GM23338 (cell line): ENCODE results near the gene IGF2BP2. TPM values are rescaled to one million over a fixed set of nuclear protein-coding genes. Genes with fewer than 3 reads are reported as not detected.

Source experiments
- ATAC-seq: fragments of 200-7000 bp; cut with Tn5 transposase; 3 replicates; pipeline ENCODE4 v1.9.1; 2020
- DNase-seq: peaks from one replicate; pipeline ENCODE4 v3.0.0-alpha.2; 2015; ENCODE audit warnings: low spot score
- H2AFZ ChIP-seq: fragments of 200-600 bp; sonication (generic); 2 replicates; pipeline ENCODE4 v1.8.0; 2016; ENCODE audit warnings: antibody characterized with exemption, mild to moderate bottlenecking, moderate library complexity
- H3F3A ChIP-seq: fragments of 200-600 bp; sonication (generic); replicated peaks from 2 replicates; pipeline ENCODE4 v1.8.0; 2017; ENCODE audit warnings: antibody characterized with exemption, mixed run types, low read depth
- H3K27ac ChIP-seq: fragments of 200-600 bp; sonication (generic); 2 replicates; pipeline ENCODE4 v1.6.1; 2016; ENCODE audit warnings: low read depth
- H3K27me3 ChIP-seq: fragments of 200-600 bp; sonication (generic); 2 replicates; pipeline ENCODE4 v1.8.0; 2016; ENCODE audit warnings: mild to moderate bottlenecking, mixed run types, moderate library complexity; ENCODE audit not compliant: insufficient read depth
- H3K36me3 ChIP-seq: fragments of 200-600 bp; sonication (generic); 2 replicates; pipeline ENCODE4 v1.8.0; 2016; ENCODE audit warnings: mild to moderate bottlenecking; ENCODE audit not compliant: insufficient read depth
- H3K4me1 ChIP-seq: fragments of 200-600 bp; sonication (generic); 2 replicates; pipeline ENCODE4 v1.8.0; 2016; ENCODE audit warnings: mild to moderate bottlenecking, moderate library complexity; ENCODE audit not compliant: insufficient read depth
- H3K4me2 ChIP-seq: fragments of 200-600 bp; sonication (generic); 2 replicates; pipeline ENCODE4 v1.7.1; 2017; ENCODE audit warnings: mixed run types
- H3K4me3 ChIP-seq: fragments of 200-600 bp; sonication (generic); 2 replicates; pipeline ENCODE4 v1.6.1; 2016; ENCODE audit warnings: mixed run types
- H3K79me2 ChIP-seq: fragments of 200-600 bp; sonication (generic); replicated peaks from 2 replicates; pipeline ENCODE4 v1.8.0; 2017; ENCODE audit warnings: mild to moderate bottlenecking; ENCODE audit not compliant: insufficient read depth
- H3K9me2 ChIP-seq: fragments of 200-600 bp; sonication (generic); 2 replicates; pipeline ENCODE4 v1.8.0; 2017; ENCODE audit not compliant: insufficient read depth
- H4K20me1 ChIP-seq: fragments of 200-600 bp; sonication (generic); replicated peaks from 2 replicates; pipeline ENCODE4 v1.8.0; 2017; ENCODE audit warnings: mild to moderate bottlenecking; ENCODE audit not compliant: insufficient read depth
- H3K27ac Mint-ChIP-seq: 2 replicates; pipeline ENCODE4 v1.8.0; 2020; ENCODE audit warnings: inconsistent platforms, mild to moderate bottlenecking, moderate library complexity, mixed read lengths
- H3K27me3 Mint-ChIP-seq: 3 replicates; pipeline ENCODE4 v1.8.0; 2022; ENCODE audit warnings: low read depth, mild to moderate bottlenecking, moderate library complexity, mixed read lengths, inconsistent platforms; ENCODE audit not compliant: insufficient read depth, poor library complexity
- H3K36me3 Mint-ChIP-seq: 3 replicates; pipeline ENCODE4 v1.8.0; 2021; ENCODE audit warnings: low read depth, mild to moderate bottlenecking, inconsistent platforms, moderate library complexity, mixed read lengths
- H3K4me1 Mint-ChIP-seq: 3 replicates; pipeline ENCODE4 v1.8.0; 2020; ENCODE audit warnings: mild to moderate bottlenecking, inconsistent platforms, mixed read lengths
- H3K4me3 Mint-ChIP-seq: 3 replicates; pipeline ENCODE4 v1.8.0; 2021; ENCODE audit warnings: moderate library complexity, mild to moderate bottlenecking, inconsistent platforms, mixed read lengths
- H3K9me3 Mint-ChIP-seq: 3 replicates; pipeline ENCODE4 v1.8.0; 2020; ENCODE audit warnings: moderate library complexity, mild to moderate bottlenecking, inconsistent platforms, mixed read lengths
- JUNB ChIP-seq: IDR thresholded peaks from one replicate; pipeline ENCODE4 v1.6.1; 2016; ENCODE audit warnings: antibody characterized with exemption; ENCODE audit not compliant: unreplicated experiment
- POLR2AphosphoS5 ChIP-seq: IDR thresholded peaks from 2 replicates; pipeline ENCODE4 v1.6.1; 2016; ENCODE audit warnings: antibody characterized with exemption, low read depth
- polyA plus RNA-seq: library from polyadenylated mRNA; unstranded; fragments of >200 nt; fragmentation: Nextera tagmentation; extraction: Ambion mirVana; gene quantifications from 2 replicates; pipeline ENCODE4 v1.2.1, GENCODE V29; 2016
- total RNA-seq: library from RNA; depleted of rRNA; stranded (reverse); fragments of >200 nt; shearing (Covaris generic); gene quantifications from 2 replicates; pipeline ENCODE4 v1.2.3, GENCODE V29; 2014
- TF ChIP-seq, protein P1 (sequence below): IDR thresholded peaks from 2 replicates; pipeline ENCODE4 v1.6.1; 2016; ENCODE audit warnings: antibody characterized with exemption
- TF ChIP-seq, protein P2 (sequence below), 2 experiments: fragments of 200-600 bp in 1 of 2; sonication (generic) in 1 of 2; conservative IDR thresholded peaks; 2 replicates each; pipeline versions ENCODE4 v1.5.1 to v1.6.1; 2016 to 2017; ENCODE audit warnings: antibody characterized with exemption in 2 of 2, low read depth in 2 of 2, mild to moderate bottlenecking in 2 of 2, moderate library complexity in 1 of 2

Gene IGF2BP2
- total and polyA plus RNA-seq, 2 experiments from 2014 or later: 82.9 to 84.5 TPM

DNA sequence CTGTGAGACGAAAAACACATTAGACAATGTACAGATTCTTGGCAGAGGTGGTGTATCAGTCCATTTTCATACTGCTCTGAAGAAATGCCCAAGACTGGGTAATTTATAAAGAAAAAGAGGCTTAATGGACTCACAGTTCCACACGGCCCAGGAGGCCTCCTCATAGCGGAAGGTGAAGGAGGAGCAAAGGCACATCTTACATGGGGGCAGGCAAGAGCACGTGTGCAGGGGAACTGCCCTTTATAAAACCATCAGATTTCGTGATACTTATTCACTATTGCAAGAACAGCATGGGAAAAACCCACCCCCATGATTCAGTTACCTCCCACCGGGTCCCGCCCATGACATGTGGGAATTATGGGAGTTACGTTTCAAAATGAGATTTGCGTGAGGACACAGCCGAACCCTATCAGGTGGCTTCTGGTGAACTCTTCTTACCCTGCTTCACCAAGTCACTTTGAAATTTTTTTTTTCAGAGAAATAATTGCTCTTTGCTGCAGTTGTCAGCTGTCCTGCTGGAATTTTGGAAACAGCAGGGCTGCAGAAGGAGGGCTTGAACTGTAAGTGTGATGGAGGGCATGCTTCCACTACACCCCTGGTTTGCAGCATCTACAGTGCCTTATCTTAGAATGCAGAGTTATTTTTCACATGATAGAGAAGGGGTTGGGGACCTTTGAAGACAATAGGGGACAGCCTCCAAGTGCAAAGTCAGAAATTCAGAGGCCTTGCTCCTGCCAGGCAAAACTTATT, 2.9 kb upstream of the IGF2BP2 start (continued):
- TF ChIP-seq, protein P1, sequence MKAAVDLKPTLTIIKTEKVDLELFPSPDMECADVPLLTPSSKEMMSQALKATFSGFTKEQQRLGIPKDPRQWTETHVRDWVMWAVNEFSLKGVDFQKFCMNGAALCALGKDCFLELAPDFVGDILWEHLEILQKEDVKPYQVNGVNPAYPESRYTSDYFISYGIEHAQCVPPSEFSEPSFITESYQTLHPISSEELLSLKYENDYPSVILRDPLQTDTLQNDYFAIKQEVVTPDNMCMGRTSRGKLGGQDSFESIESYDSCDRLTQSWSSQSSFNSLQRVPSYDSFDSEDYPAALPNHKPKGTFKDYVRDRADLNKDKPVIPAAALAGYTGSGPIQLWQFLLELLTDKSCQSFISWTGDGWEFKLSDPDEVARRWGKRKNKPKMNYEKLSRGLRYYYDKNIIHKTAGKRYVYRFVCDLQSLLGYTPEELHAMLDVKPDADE: no peak
- TF ChIP-seq, protein P2, sequence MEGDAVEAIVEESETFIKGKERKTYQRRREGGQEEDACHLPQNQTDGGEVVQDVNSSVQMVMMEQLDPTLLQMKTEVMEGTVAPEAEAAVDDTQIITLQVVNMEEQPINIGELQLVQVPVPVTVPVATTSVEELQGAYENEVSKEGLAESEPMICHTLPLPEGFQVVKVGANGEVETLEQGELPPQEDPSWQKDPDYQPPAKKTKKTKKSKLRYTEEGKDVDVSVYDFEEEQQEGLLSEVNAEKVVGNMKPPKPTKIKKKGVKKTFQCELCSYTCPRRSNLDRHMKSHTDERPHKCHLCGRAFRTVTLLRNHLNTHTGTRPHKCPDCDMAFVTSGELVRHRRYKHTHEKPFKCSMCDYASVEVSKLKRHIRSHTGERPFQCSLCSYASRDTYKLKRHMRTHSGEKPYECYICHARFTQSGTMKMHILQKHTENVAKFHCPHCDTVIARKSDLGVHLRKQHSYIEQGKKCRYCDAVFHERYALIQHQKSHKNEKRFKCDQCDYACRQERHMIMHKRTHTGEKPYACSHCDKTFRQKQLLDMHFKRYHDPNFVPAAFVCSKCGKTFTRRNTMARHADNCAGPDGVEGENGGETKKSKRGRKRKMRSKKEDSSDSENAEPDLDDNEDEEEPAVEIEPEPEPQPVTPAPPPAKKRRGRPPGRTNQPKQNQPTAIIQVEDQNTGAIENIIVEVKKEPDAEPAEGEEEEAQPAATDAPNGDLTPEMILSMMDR (conservative IDR thresholded peaks at IDR 0.05; ENCODE audit: low read depth in 2 of 2): no peak
- no peak for TF ChIP-seq POLR2AphosphoS5

DNA sequence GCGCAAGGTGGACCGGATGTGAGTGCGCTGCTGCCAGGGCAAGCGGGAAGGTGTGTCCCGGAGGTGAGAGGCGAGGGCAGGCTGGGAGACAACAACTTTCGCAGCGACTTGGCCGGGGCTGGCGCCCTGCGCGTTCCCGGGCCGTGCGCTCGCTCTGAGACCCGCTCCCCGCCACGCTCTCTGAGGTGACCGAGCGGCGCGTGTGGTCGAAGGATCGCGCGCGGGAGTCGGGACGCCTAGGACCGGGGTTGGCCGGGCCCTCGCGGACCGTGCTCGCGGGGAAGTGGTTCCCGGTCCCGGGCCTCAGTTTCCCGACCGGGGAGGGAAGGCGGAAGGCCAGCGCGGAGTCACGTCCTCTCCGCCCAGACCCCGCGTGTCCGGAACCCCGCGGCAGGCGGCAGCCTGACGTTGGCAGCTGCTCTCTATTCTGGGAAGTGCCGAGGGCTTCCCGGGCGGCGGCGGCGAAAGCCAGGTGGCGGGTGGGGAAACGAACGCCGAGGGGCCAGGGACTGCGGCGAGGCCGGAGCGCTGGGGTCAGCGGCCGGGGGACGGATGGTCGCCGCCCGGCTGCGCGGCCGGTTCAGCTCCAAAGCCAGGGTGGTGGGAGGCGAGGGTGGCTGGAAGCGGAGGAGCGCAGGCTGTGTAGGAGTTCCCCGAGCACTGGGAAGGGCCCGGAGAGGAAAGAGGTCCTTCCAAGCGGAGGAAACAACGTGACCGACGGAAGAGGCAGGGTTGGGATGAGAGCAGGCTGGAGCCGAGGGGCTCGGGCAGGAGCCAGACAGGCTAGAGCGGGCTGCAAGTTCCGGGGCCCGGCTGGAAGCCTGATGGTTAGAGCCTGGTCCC, 1.0 kb upstream of the IGF2BP2 start:
- ATAC-seq: peak; percentile 54
- H3K4me3 Mint-ChIP-seq: peak overlapping the region; percentile 85

More for the DNA sequence above, 1.0 kb upstream of the IGF2BP2 start:
- Mint-ChIP-seq H3K27ac (peak overlapping the region; percentile 88; the same call in 1 of the 2 replicates), H3K27me3 (peaks cover 18% of the 10 kb centered on the region), H3K4me1 (peaks cover 20% of the 10 kb centered on the region), H3K9me3 (peaks cover 46% of the 10 kb centered on the region), H3K36me3 (peaks cover 53% of the 10 kb centered on the region)
- H3K4me1 ChIP-seq: peaks cover 21% of the 10 kb centered on the region
- H2AFZ ChIP-seq: peak overlapping the region; percentile 17; the same call in 1 of the 2 replicates
- peaks cover 4% of the 10 kb centered on the region; the same call in 1 of the 2 replicates for H3F3A ChIP-seq
- DNase-seq: peak; percentile 85
- H3K4me3 ChIP-seq: peak overlapping the region; percentile 70
- peaks cover 6% of the 10 kb centered on the region for H4K20me1 ChIP-seq
- peaks cover 21% of the 10 kb centered on the region for H3K36me3 ChIP-seq
- H3K79me2 ChIP-seq: peaks cover 59% of the 10 kb centered on the region
- H3K4me2 ChIP-seq: peak overlapping the region; percentile 88
- peaks cover 10% of the 10 kb centered on the region for H3K27me3 ChIP-seq
- 0 out of 2 replicates have a peak overlapping the region, but pooled peaks have one; percentile 56 for H3K27ac ChIP-seq
- H3K9me2 ChIP-seq: no peaks in the 10 kb centered on the region; the same call in 1 of the 2 replicates
- peak; percentile 30; the same call in 1 of the 2 replicates for TF ChIP-seq POLR2AphosphoS5
- TF ChIP-seq, protein P1: peak; percentile 38; the same call in 1 of the 2 replicates
- no peak for TF ChIP-seq JUNB
